Stimulated activated CD4-positive, alpha-beta T cell treated with anti-CD3 and anti-CD28 coated beads, Interleukin-12 subunit alpha, Interleukin-12 subunit beta, amount 100 ng/mL, for 48 hours (primary cell): ENCODE measurements around the gene SPRED2.

Experiments
- DNase-seq, 3 donors: peaks; one replicate each; pipeline ENCODE4 v3.0.0-alpha.2; 2020; ENCODE audit warnings: low read depth in 2 of 3, low spot score in 1 of 3

The SPRED2 gene

DNA sequence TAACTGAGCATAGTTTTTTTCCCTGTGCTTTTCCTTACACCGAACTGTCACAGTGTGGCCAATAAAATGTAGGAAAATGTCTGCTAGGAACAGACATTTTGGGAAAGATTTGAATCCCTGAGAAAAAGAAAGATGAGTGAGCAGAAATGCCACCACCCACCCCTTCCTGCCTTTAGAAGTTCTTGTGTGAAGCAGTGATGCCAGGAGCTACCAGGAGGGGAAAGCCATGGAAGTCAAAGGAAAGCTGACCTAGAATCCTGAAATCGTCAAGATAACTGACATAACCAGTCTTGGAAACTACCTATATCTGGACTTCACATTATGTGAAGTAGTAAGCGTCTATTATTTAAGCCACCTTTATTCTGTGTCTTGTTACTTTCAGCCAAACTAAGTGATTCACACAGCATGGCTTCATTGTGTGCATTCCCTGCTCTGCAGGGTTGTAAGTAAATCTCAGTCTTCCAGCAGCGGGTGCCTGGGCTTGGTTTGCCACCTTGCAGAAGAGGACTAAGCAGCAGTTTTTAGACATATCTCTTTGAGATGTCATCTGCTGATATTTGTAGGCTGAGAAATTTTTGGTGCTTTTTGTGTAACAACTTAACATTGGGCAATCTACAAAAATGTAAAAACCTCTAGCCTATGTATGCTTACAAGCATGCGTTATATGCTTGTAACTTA, 11.2 kb upstream of the SPRED2 start:
- no peak for DNase-seq

- no peak for DNase-seq
These were observed 10.1 kb upstream of the SPRED2 start for GRCh38 chr2:65442420-65443020.

GRCh38 chr2:65438137-65438899, 5.9 kb upstream of the SPRED2 start:
- DNase-seq, result no peak

DNA sequence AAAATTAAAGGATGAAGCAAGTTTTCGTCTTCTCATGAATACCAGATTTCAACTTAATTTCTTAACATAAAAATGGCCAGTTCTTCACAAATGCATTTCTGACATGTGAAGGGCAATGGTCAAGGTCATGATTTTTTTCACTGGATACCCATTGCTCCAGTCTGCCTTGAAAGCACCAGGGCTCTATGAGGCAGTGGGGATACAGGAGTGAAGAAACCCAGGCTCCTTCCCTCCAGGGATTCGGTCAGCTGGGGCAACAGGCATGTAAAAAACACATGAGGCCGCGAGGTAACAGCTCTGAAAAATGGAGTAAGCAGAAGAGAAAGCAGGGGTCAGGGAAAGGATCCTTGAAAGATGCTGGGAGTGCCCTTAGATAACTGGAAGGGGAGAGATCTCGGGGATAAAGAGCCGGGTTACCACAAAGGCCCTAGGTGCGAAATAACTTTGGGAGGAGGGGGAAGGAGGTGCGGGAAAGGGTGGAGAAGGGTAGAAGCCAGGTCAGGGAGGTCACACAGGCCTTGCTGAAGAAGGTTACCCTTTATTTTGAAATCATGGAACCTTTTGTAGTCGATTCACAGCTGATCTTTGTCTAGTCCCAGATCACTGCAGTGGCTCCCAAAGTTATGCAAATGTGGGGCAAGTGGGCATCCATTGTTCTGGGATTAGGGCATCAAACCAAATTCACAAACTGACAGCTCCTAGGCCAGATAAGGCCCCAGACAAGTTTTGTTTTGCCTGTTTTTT, 5.2 kb upstream of the SPRED2 start:
- no peak for DNase-seq

DNA sequence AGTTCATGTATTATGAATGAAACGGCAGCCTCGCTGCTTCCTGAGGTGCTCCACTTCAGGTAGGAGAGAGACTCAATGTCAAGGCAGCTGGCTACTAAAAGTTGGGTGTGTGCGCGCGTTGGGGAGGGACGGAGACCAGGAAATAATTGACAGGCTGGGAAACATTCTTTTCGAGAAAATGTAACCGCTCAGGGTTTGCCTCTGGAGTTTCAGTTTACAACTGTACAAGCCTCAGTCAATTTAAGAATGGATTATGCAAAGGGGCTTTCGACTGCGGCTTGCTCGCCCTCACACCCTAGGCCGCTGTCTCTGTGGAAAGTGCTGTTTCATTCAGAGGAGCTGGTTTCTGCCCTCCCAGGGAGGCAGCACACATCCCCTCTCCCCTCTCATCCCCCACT, 4.4 kb upstream of the SPRED2 start:
- DNase-seq, result peak in 2 of 3 donors; percentile 23 to 41

DNA sequence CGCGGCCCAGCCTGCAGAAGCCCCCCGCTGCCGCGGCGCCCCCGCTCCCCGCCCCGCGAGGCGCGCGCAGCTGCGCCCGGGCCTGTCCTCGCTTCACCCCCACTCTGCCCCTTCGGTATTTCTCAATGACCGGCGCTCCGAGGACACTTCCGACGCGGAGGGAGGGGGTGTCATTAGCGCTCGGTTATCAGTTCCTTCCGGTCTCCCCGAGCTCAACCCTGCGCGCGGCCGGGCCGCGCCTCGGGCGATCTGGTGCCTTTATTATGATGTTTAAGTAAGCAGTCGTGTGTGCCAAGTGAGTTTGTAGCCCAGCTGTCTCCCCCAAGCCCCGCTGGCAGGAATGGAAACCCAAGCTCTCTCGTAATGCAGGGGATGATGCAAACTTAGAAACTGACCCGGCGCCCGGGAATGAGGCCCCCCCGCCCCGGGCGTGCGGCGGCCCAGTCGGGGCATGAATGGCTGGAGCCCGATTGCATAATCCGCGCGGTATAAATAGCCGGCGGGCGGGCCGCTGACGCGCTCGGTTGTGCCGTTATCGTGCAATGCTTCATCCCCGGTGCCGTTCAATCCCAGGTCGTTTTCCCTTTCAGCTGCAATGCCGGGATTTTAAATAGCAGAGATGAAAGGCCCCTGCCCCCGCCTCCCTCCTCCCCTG, 3.9 kb upstream of the SPRED2 start:
- DNase-seq, result peak in 1 of 3 donors; percentile 20

- peak in 2 of 3 donors; percentile 31 to 40 for DNase-seq
These were observed 3.3 kb upstream of the SPRED2 start for GRCh38 chr2:65435625-65436168.

- no peak for DNase-seq
These were observed 2.3 kb upstream of the SPRED2 start for GRCh38 chr2:65434592-65435241.

DNA sequence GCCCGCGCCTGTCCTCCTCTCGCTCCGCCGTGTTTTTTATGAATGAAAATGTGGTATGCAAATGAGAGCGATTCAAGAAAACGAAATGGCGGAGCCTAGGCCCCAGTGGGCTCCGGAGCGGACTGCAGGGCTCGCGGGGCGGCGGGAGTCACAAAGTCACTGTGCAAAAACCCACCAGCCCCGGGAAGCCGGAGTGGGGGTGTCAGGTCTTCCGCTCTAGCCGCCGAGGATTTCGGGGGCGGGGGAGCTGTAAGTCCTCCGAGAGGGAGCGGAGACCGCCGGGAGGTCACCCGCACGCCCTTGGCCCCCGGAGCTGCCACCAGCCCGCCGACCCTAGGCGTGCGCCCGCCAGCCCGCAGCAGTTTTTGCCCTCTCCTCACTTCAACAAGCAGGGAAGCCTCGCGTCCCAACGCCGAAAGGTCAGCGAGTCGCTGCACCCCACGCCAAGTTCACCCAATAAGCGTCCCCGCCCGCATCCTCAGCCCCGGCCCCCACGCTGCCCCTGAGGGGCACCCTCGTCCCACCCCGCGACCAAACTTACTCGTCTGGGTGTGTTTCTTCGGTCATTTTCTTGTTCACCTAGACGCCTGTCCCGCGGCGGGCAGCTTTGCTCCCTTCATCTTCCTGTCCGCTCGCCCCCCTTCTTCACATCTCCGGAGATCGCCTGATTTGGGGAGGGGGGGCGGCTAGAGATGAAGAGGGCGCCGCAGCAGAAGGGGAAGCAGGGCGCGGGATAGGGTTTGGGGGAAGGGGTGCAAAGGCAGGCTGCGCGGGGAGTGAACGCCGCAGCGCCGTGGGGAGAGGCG, 775 bp downstream of the SPRED2 start:
- peak in 1 of 3 donors; percentile 23 for DNase-seq

DNA sequence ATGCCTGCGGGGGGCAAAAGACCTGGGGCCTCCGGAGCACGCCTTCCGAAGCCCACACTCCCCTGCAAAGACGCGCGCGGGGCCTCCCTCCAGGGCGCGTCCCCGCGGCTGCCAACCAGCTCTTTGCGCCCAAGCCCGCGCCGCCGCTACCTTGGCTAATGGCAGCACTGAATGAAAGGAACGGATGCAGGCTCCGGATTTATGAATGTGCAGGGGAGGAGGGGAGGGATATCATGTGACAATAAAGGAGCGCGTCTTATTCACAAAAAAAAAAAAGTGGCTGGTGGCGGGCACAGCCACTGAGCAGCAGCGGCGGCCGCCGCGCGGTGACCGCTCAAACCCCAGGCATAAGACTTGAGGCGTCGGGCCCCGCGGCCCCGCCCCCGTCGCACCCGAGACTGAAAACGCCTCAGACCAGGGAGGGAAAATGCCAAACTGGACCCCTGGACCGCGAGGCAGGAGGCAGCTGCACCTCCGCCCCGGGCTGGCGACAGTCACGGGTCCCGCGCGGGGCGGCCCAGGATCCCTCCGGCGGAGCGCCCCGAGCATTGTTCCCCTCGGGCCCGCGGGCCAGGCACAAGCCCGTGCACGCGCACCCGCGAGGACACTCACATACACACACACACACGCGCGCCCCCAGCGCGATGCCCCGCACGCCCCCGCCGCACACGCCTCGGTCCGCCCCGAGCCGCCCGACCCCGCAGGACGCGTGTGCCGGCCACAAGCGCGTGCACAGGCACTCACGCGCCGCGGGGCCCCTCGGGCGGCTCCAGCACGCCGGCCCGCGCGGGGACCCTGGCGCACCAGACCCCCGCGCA, 1.6 kb downstream of the SPRED2 start:
- DNase-seq, result peak in 2 of 3 donors; percentile 27 to 29

DNA sequence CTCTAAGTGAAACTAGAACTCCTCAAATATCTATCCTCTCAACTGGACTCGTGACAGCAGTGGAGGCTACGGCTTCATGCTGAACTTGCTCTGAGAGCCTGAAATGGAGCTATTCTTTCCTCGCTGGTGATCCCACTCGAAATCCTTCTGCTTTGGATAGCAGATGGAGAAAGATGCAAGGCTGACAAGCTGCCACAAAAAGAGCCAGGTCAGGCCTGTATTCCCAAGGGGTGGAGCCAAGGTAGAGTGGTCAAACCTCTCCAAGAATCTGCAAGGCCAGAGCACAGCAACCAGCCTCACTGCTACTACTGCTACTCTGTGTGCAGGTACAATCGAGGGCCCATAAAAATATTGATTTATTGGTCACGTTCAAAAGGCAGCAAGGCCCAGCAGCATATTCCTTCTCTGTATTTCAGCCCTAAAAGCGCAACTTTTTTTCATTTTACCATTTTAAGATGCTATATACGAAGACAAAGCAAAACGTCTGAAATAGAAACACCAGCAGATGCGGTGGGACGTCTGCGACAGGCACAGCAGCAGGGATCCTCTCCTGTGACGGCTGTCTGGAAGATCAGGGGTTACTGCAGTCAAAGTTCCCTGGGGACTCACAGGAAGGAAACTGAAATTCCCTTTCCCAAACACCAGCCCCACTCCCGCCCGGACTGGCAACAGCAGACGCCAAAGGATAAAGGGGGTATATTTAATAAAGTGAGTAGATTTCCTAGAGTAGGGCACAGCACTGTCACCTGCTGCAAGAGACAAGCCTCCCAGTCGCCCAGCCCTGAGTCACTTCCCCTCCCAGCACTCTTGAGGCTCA, 2.4 kb downstream of the SPRED2 start:
- DNase-seq, result no peak

- no peak for DNase-seq
These were observed 4.9 kb downstream of the SPRED2 start for GRCh38 chr2:65427532-65427931.

DNA sequence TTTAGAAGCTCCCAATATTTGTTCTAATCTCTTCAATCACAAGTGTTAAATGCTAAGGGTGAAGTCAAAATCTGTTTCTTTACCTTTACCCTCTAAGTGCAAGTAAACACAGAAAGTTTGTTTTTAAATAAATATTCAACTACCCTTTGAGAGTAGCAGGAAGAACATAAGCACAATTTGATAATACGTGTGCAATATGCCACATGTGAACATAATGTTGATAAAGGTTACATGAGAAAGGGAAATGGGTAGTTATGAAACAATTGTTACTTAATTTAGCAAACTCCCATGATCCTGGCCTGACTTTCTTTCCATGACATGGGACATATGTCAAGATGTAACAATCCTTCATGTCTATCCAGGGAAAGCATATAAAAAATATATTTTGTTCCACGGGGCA, 7.1 kb downstream of the SPRED2 start:
- no peak for DNase-seq

DNA sequence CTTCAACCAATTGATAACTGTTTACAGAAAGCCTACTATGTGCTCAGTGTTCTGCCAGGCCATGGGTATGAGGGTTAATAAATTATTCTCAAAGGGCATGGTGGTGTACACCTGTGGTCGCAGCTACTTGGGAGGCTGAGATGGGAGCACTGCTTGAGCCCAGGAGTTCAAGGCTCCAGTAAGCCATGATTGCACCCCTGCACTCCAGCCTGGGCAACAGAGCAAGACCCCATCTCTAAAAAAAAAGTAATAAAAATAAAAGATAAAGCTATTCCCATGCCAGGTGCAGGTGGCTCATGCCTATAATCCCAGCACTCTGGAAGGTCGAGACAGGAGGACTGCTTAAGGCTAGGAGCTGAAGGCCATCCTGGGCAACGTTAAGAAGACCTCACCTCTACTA, 8.0 kb downstream of the SPRED2 start:
- no peak for DNase-seq

GRCh38 chr2:65421432-65421748, 11.0 kb downstream of the SPRED2 start:
- DNase-seq, result no peak

DNA sequence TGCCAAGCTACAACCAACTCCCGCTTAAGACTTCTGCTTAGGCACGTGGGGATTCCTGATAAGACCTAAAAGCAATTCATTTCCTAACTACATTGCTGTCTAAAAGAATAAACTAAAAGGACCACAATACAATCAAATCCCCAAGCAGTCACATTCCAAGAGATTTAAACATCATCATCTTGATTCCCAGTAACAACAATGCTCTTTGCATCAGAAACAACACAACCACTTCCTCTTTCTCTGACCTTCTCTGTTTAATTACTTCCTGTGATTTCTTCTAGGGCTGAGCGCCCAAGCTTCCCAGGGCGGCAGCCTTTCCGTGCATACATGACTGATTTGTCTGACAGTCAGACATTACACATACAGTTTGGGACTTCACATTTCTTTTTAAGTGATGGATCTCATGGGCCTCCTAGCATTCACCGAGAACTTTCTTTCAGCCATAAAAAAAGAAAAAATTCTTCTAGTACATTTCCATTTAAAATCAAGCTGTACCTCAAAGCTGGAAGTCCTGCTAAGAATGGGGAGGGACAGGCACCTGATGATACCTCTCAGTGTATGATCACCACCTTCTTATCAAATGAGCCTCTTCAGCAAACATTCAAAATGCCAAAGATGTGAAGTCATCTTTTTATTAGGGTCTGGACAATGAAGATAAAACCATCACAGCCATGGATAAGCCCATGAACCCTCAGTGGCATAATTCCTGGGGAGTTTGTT, 11.5 kb downstream of the SPRED2 start:
- no peak for DNase-seq

- DNase-seq, result no peak
These were observed 14.8 kb downstream of the SPRED2 start for GRCh38 chr2:65417509-65418085.
